ENCODE measurements around the gene FCN3.

DNA sequence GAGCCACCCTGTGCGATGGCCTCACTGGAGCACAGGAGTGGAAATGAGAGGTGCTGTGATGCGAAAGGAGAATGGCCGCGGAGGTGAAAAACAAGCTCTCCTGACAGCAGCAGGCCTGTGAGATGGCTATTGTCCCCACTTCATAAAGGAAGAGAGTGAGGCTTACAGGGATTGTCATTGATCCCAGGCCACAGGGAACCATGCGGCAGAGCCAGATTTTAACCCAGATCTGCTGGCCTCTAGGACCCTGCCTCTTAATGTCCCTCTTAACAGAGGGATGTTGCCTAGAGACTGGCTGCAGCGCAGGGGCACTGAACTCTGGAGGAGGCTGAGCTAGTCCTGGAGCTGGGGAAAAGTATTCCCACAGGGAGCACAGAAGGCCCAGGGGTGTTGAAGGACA lies 35.9 kb downstream of the FCN3 start:
- TF ChIP-seq, protein P1, sequence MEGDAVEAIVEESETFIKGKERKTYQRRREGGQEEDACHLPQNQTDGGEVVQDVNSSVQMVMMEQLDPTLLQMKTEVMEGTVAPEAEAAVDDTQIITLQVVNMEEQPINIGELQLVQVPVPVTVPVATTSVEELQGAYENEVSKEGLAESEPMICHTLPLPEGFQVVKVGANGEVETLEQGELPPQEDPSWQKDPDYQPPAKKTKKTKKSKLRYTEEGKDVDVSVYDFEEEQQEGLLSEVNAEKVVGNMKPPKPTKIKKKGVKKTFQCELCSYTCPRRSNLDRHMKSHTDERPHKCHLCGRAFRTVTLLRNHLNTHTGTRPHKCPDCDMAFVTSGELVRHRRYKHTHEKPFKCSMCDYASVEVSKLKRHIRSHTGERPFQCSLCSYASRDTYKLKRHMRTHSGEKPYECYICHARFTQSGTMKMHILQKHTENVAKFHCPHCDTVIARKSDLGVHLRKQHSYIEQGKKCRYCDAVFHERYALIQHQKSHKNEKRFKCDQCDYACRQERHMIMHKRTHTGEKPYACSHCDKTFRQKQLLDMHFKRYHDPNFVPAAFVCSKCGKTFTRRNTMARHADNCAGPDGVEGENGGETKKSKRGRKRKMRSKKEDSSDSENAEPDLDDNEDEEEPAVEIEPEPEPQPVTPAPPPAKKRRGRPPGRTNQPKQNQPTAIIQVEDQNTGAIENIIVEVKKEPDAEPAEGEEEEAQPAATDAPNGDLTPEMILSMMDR (IDR thresholded peaks at IDR 0.05) = no peak
- no peak for TF ChIP-seq POLR2A (IDR thresholded peaks at IDR 0.05)
